Measurements from ENCODE around the gene NDUFS2.

GRCh38 chr1:161159913-161160243 lies 42.3 kb upstream of the NDUFS2 start:
- TF ChIP-seq POLR2A (IDR thresholded peaks at IDR 0.05) (no peak), EP300 (IDR thresholded peaks at IDR 0.05; ENCODE audit: low read depth) (no peak)
